ENCODE data around the gene SPIRE2.
"Not testable (repeated sequence)": the region's sequence is repeated elsewhere in the genome, so short reads cannot be mapped to it uniquely, and the experiment has no call there.

Gene SPIRE2

GRCh38 chr16:89912143-89912542, 83.9 kb downstream of the SPIRE2 start:
- in situ Hi-C loops (cut with MboI; ENCODE audit: low sequenced_read_pairs), result no loop called here

GRCh38 chr16:89912627-89913026, 84.4 kb downstream of the SPIRE2 start:
- in situ Hi-C loops (cut with MboI; ENCODE audit: low sequenced_read_pairs), result no loop called here

- in situ Hi-C loops (cut with MboI; ENCODE audit: low sequenced_read_pairs), result no loop called here
These were observed 85.4 kb downstream of the SPIRE2 start for GRCh38 chr16:89913408-89914387.

- in situ Hi-C loops (cut with MboI; ENCODE audit: low sequenced_read_pairs), result not testable (repeated sequence)
These were observed 86.5 kb downstream of the SPIRE2 start for GRCh38 chr16:89914642-89915285.

GRCh38 chr16:89915303-89916232, 87.3 kb downstream of the SPIRE2 start:
- in situ Hi-C loops (cut with MboI; ENCODE audit: low sequenced_read_pairs), result no loop called here

- in situ Hi-C loops (cut with MboI; ENCODE audit: low sequenced_read_pairs), result no loop called here
These were observed 89.6 kb downstream of the SPIRE2 start for GRCh38 chr16:89917773-89918452.

GRCh38 chr16:89918453-89919347, 90.4 kb downstream of the SPIRE2 start, which contains the start of gene MC1R:
TSS of gene MC1R (plus strand) at chr16:89918862. CDS start at chr16:89919259, 397 bp downstream.
- in situ Hi-C loops (cut with MboI; ENCODE audit: low sequenced_read_pairs), result no loop called here

GRCh38 chr16:89919535-89920406, 91.5 kb downstream of the SPIRE2 start:
- in situ Hi-C loops (cut with MboI; ENCODE audit: low sequenced_read_pairs), result no loop called here

- in situ Hi-C loops (cut with MboI; ENCODE audit: low sequenced_read_pairs), result no loop called here
These were observed 92.4 kb downstream of the SPIRE2 start for GRCh38 chr16:89920723-89921122.

Data from HL-60/S4 (cell line).